ENCODE measurements around the gene CORO2B. TPM values are rescaled to one million over a fixed set of nuclear protein-coding genes. Genes with fewer than 3 reads are reported as not detected.
"Not testable (repeated sequence)": the region's sequence is repeated elsewhere in the genome, so short reads cannot be mapped to it uniquely, and the experiment has no call there.

CORO2B gene
- polyA plus RNA-seq, 3 donors = 24.9 to 26.8 (median 26.6) TPM

DNA sequence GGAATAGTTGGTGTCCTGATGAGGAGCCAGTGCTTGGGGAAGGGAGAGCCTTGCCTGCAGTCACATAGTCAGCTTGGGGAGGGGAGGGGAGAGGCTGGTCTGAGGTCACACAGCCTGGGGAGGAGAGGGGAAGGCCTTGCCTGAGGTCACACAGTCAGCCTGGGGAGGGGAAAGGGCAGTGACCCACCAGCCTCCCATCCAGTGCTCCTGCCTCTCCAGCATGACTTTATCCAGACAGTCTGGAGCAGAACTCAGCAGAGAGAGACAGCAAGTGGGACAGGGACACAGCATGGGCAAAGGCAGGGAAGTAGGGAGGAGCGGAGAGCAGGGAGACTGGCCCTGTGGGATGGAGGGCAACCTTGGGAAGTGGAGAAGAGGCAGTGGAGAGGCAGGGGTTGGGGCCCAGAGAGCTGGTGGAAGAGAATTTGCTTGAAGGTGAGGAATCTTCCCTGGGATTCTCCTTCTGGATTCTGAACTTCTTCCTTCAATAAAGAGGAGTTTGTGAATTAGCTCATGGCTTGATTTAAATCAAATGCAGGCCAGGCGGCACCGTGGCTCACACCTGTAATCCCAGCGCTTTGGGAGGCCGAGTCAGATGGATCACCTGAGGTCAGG lies 64.5 kb downstream of the CORO2B start:
- DNase-seq = no peak

DNA sequence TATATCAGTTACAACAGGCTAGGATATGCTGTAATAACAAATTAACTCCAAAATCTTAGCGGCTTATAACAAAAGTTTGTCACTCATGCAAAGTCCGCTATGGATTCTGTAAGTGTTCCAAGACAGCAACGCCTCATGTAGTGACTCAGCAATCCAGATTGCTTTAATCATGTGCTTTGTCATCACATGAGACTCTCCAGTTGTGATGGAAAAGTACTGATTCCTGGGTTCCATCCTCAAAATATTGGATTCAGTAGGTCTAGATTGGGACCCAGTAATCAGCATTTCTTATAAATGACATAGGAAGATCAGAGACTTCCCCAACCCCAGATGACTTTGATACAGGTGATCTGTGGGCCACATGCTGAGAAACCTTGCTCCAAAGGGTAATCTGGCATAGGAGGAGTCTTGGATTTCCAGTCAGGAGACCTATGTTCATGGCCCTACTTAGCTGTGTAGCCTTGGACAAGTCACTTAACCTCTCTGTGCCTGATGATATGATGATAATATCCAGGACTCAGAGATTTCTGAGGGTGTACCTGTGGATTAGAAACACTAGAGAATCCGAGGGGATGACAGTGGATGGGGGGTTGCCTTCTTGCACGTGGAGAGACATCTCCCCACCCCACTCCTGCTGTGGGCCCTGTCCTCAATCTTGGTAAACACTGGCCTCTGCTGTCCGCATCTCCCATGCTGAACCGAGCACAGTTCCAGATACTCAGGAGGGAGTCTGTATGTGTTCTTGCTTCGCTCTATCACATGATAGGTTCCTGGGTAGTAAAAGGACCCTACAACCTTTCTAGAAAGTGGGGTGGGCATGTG lies 65.5 kb downstream of the CORO2B start:
- DNase-seq = no peak

DNA sequence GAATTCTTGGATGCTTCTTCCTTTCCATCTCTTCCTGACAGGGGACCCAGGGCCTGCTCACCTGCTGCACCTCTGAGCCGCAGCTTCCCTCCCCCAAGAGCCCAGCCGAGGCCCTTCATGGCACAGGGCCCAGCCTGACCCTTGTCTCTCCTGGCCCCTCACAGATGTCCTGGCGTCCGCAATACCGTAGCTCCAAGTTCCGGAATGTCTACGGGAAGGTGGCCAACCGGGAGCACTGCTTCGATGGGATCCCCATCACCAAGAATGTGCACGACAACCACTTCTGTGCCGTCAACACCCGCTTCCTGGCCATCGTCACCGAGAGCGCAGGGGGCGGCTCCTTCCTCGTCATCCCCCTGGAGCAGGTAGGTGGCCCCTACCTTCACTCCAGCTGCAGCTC lies 66.2 kb downstream of the CORO2B start:
- no peak for DNase-seq

DNA sequence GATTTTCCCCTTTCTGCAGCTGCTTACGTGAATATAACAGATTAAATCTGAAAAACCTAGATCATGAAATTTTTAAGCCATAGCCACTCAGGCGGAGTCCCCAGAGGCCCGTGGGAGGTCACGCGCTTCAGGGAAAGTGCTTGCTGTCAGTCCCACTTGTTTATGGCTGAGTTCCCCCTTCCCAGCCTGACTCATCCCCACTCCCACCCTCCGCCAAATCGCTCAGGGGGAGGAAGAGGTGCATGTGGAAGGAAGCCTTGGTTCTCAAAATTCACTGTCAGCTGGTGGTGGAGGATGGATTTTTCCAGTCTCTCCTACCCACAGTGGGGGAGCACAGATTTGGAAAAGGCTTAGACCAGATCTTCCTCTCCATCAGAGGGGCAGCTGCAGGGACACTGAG lies 67.4 kb downstream of the CORO2B start:
- no peak for DNase-seq

DNA sequence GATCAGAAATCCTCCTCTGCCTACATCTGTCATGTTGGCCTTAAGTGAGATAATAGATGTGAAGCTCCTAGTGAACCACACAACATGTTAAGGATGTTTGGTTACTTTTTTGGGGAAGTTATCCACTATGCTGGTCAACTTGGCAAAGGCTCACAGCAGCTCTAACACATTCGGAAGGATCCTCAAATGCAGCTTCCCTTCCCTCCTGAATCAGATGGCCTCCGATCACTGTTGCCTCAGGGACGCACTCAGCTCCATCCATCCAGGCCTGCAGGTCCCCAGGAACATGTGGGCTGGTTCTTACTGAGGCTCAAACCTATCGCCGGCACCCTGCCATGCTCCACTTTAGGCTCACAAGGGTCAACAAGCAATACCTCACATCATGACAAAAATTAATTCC lies 67.9 kb downstream of the CORO2B start:
- no peak for DNase-seq

DNA sequence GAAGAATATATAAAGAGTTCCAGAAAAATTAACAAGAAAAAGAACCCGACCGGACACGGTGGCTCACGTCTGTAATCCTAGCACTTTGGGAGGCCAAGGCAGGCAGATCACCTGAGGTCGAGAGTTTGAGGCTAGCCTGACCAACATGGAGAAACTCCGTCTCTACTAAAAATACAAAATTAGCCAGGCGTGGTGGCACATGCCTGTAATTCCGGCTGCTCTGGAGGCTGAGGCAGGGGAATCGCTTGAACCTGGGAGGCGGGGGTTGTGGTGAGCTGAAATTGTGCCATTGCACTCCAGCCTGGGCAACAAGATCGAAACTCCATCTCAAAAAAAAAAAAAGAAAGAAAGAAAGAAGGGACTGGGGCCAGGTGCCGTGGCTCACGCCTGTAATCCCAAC lies 68.6 kb downstream of the CORO2B start:
- DNase-seq = not testable (repeated sequence)

DNA sequence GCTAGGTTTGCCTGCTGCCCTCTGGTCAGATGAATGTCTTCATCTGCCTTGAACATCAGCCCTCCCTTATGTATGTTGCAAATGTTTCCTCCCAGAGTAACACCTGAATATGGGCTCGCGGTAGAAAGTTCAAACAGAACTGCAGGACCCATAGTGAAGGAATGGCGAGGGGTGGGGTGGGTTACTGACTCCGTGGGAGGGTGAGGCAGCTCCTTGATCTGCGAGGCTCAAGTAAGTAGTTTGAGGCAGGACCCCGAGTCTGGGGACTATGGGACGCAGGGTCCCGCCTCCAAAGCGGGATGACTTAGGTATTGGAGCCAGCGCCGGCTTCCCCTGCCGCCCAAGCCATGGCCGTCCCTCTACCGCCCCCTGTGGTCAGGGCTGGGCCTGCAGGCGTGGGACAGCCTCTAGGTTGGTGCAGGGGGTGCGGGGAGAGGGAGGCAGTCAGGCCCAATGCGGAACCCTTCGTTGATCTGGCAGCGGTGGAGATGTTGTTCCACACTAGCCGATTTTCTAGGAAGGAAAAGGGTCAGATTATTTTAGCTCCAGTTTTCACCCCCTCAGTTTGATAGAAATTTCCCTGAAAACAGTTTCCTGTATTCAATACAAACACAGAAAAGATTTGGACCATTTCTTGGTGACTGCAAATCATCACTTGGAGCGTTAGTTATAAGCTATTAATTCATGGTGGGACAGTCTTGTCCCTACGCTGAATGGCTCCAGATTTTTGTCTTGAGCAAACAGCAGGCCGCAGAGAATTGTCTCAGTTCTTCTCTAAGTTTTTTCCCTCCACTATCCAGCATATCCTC lies 72.3 kb downstream of the CORO2B start:
- no peak for DNase-seq

DNA sequence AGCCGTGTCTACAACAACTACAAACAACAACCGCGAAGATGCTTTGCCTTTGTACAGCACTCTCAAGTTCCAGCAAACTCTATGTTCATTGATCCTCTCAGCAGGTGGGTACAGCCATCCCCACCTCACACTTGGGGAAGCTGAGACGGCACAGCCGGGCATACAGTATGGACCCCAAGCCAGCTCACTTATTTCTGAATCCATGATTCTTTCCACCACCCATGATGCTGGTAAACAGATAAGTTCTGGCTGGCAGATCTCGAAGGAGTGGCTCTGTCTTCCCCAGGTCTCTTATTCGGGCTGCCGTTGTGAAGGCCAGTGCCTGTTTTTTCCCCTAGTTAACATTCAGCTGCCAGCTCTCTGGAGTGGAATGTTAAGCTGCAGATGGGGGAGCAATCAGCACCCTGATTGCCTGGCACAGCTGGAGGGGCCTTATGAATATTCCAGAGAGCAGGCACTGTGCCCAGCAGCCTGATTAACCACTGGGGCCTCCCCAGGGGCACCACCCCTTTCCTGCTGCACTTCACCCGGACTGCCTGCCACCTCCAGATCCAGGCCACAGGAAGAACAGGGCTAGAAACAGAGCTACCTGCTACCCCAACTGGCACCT lies 73.2 kb downstream of the CORO2B start:
- DNase-seq = no peak

DNA sequence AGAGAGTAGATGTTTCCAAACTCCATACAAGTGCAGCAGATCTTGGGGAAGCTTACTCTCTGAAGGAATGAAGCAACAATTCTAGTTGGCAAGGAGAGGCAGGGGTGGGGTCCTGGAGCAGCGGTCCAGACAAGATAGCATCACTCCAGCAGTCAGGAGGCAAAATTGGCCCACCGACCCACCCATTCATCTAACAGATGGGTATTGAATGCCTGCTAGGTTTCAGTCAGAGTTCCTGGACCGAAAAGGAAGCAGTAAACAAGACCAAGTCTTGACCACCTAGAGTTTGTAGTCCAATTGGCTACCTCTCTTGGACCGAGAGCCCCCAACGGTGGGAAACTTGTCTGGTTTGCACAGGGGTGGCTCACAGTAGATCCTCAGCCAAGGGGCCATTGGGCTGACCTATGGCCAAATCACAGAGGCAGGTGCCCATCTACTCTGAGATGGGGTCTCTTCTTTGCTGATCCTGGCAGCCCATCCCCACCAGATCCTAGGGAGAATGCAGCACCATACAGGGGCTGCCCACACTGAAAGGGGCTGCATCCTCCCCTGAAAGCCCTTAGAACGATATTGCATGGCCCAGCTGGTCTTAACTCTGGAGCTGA lies 74.3 kb downstream of the CORO2B start:
- no peak for DNase-seq

DNA sequence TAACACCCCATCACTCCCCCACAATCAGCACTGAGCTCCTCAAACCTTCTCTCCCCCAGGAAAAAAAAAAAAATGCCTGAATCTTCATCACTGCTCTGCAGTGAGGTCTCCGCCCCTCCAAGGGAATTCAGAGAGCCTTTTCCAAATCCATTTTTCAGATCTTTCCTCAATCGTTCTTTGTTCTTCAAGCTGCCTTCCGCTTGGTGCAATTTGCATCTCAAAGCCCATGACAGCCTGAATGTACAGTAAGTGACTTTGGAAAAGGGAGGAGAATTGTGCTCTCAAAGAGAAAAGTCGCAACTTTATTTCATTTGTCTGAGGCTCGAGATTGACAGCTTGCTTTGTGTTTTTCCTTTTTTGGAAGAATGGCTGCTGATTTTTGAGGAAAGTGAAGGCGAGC lies 75.0 kb downstream of the CORO2B start:
- no peak for DNase-seq

DNA sequence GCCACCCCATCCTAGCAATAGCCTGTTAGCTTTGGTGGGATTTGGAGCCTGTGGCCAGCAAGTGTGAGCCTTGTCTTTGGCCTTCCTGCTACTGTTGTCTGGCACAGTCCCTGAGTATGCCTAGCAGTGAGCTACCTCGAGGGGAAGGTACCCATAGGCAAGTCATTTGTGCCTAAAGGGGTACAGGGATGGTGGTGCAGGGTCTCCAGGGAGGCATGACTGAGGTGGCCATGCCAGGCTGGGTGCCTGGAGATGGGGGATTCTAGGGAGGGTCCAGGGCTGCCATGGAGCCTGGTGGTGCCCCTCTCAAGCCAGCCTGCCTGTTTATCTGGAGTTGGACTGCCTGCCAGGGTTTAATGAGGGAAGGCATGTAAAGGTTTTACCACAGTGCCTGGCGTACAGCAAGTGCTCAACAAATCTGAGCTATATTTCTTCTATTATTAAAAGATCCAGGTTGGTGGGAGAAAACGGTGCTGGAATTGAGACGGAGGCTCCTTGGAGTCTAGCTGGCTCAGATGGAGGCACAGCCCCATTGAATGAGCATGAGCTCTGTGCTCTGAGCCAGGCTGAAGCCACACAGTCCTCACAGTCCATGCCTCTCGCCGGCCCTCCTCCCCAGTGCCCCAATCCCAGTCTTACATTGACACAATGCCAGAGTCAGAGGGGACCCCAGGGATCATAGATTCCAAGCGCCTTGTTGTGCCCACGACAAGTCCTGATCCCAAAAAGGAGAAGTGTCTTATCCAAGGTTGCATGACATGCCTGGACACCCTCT lies 76.2 kb downstream of the CORO2B start:
- DNase-seq = no peak

DNA sequence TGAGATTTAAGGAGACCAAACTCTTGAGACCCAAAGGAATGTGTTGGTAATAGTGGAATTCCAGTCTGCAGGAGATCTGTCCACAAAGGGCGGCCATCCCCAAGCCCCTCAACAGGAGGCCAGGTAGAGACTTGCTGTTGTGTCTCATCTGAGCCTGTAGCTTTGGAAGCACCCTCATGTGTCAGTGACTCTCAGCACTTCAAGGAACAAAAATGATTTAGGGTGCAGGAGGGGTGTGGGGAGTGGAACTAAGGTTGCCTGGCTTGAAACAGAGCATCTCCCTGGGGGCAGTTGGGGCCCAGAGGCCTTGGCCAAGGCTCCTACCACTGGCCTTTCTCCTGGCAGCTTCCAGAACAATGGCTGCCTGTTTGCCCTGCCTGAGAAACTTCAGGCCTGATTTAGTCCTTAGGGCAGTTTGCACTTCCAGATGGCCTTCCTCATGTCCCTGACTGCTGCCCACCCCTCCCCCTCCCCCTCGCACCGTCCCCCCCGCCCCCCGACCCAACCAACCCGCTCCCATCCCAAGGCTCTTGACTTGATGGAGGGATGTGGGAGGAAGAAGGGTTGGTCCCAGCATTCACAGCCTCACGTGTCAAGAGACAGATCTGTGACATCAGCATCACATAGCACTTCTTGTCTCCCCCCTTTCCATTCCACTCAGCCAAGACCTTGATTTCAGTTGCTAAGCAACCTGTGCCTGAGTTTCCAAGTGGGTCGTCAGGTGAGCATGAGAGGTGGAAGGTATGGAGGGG lies 77.1 kb downstream of the CORO2B start:
- no peak for DNase-seq

DNA sequence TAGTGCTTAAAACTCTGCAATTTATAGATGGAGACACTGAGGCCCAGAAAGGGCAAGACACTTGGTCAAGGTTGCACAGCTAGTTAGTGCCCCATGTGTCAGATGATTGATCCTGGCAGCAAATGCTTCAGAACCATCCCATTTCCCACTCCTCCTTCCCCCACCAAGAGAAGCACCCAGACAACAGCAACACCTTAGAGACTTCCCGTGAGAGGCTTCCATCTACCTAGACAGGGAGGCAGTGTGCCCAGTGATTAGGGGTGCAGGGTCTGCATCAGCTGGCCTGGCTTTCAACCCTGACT lies 77.6 kb downstream of the CORO2B start:
- DNase-seq = no peak

DNA sequence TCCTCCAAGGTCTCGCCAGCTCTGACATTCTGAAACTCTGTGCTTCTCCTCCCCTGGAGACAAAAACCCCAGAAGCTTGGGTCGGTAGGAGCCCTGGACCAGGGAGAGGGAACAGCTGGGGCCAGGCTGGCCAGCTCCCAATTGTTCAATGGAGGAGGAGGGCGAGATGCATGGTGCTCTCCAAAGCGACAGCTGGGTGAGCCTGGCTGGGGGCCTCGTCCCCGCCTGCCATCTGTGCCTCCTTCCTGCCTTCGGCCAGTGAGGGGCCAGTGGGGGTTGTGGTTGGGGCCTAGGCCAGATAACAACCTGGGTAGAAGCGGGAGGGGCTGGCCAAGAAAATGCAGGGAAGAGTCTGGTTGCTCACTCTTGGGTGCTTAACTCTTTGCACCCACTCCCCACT lies 79.4 kb downstream of the CORO2B start:
- no peak for DNase-seq

DNA sequence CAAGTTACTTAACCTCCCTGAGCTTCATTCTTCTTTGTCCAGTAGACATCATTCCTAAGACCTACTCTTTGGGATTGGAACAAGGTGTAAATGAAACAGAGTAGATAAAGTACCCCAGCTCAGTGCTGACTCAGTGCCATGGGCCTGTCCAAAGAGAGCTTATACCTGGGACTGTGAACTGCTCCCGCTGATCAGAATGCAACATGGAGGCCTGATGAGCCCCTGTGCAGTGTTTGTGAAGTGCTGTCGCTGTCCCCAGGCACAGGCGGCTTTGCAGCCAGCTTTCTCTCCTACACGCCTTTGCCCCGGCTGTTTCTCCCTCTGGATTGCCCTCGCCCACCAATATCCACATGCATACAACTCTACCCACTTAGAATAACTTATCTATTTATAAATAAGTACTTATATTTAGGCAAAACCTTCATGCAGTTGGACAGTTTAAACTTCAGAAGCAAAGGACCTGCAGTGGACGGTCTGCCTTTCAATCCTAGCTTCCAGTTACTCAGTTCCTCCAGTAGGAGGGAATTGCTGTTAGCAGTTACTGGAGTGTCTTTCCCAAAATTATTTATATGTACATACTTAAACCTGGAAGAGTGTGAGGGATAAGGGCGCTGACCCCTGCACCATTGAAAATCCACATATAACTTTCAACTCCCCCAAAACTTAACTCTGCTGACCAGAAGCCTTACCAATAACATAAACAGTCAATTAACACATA lies 80.0 kb downstream of the CORO2B start:
- DNase-seq = no peak

DNA sequence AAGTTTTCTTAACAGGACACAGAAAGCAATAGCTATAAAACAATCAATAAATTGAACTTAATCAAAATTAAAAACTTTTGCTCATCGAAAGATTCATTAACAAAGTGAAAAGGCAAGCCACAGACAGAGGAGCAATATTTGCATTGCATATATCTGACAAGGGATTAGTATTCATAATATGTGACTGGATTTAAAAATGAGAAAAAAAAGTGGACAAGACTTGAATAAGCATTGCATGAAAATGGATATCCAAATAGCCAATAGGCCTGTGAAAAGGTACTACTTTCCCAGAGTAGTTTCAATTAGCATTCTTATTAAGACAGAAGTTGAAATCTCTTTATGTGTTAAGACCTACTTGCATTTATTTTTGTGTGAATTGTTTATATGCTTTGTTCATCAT lies 84.7 kb downstream of the CORO2B start:
- DNase-seq = no peak

DNA sequence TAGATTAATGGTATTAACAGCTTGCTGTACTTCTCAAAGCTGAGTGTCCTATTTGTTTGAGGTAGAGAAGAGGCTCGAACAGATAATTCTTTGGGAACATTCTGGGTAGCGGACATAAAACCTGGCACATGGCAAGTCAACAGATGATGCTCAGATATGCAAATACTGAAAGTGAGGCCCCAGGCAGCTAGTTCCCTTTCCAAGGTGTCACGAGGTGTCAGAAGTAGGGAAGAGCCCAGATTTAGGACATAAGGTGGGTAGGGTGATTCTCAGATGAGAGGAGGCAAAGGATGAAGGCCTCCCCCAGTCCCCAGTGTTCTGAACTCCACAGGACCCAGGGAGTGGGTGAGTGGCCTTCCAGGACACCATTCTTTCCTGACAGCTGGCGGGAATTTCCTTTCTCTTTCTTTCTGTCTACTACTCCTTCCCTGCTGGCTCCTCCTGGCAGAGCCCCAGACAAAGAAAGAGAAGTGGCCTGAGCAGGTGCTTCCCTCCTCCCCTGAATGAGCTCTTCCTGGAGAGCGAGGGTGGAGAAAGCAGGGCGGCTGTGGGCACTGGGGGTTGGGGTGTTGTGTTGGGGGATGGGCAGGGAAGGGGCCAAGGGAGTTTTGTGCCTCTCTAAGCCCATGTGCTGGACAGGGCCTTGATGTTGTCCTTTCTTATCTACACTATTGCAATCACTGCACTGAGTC lies 87.5 kb downstream of the CORO2B start:
- DNase-seq = no peak

DNA sequence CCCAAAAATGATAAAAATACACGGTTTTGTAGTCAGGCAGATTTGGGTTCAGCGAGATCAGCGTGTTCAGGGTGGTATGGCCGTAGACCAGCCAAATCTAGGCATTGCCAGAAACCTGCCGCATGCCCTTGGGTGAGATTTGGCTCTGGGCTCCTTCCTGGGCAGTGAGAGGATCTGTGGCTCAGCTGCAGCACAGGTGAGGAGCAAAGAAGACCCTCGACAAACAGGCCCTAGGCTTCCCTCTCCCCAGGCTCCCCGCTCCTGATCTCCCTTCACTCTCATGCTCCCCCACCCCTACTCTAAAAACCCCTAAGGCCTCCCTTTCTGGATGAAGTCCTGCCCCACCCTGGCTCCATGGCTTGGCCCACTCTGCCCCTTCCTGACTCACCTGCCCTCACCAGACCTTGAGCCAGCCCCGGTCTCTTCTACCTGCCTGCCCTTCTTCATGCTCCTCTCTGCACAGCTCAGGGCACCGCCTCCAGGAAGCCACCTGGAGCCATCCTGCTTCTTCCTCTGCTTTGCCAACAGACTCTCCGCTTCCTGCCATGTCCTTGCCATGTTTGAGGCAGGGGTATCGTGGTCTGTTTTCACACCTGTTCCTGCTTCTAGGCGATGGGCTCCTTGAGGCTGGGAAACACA lies 88.1 kb downstream of the CORO2B start:
- no peak for DNase-seq
